ENCODE measurements around the gene ZNF740. TPM values are rescaled to one million over a fixed set of nuclear protein-coding genes. Genes with fewer than 3 reads are reported as not detected.
A peak's percentile ranks its signal among the peaks of the same experiment; 100 is the strongest.

ZNF740 gene
- total and polyA plus RNA-seq, 2 of the 8 experiments (the other 6 are each of a cell fraction or from before 2014, with no cell fraction given) = 8.2 to 40.0 TPM

DNA sequence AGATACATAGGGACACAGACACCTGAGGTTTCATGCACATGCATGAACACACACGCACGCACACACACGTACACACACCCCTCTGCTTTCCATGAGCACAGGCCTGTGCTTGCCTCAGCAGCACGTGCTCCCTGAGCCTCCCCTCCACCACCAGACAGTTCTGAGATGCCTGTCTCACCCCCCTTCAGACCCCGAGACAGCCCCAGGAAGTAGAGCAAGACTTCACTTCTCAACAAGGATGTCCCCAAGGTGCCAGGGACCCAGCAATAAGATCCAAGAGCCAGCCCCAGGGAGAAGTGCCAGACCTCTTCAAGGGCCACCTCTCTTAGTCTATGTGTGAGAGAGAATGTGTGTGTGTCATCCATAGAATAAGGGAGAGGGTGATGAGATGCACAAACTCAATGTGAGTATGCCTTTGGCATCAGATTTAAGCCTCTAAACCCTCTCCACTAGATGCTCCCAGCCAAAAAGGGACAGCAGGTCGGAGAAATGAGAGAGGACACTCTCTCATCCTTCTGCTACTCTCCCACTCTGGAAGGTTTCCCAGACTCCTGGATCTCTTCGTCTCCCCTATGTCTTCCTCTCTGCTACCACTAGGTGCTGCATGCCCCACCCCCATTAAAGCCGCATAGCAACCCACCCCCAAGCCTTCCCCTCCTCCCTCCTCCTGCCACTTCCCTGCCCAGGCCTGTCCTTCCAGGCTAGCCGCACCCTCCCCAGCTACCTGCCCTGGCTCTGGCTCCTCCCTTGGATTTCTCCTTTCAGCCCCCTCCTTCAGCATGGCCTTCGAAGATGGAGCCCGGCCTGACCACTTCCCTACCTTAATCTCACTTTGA is 43.8 kb downstream of the ZNF740 start:
- DNase-seq (ENCODE audit: low read depth in 1 of 2, low spot score in 2 of 2) (peak in 1 of 2 experiments; percentile 74), FAIRE-seq (no peak)
- Histone ChIP-seq H2AK5ac (ENCODE audit: low read depth, low read length) (peak overlapping the region; percentile 96), H2BK5ac (ENCODE audit: low read depth, low read length) (peak overlapping the region; percentile 91; the same call in 1 of the 2 replicates), H2BK20ac (ENCODE audit: low read length) (peak overlapping the region; percentile 100), H2BK120ac (replicated peaks; ENCODE audit: low read depth, low read length) (peak overlapping the region; percentile 98), H3K4me1 (replicated peaks in 1 of 4; ENCODE audit: control insufficient read depth in 3 of 4, insufficient read depth in 4 of 4, low read length in 3 of 4) (peaks cover 33 to 51% (median 37%) of the 10 kb centered on the region in 4 experiments), H4K8ac (ENCODE audit: extremely low read depth, insufficient read depth, low read length) (peak overlapping the region; percentile 47; the same call in 1 of the 2 replicates), H4K20me1 (replicated peaks in 1 of 2; ENCODE audit: control insufficient read depth in 1 of 2, insufficient read depth in 2 of 2, low read length in 2 of 2) (peaks cover 0 to 3% of the 10 kb centered on the region in 2 experiments), H3K9ac (replicated peaks in 1 of 4; ENCODE audit: extremely low read depth in 1 of 4, low read depth in 3 of 4, low read length in 3 of 4) (no peak overlapping the region; a peak in 2 of 7 replicates), H3K36me3 (ENCODE audit: control insufficient read depth in 2 of 4, insufficient read depth in 4 of 4, low read length in 3 of 4) (no peaks in the 10 kb centered on the region; a peak in 1 of 8 replicates), H3K27ac (ENCODE audit: low read depth, low read length) (no peak overlapping the region), H3K79me2 (ENCODE audit: control insufficient read depth in 1 of 2, insufficient read depth in 2 of 2, low read length in 2 of 2) (peaks cover 4 to 6% of the 10 kb centered on the region in 2 experiments; a peak in 3 of 4 replicates), H3K79me1 (ENCODE audit: low read depth, low read length) (peaks cover 4% of the 10 kb centered on the region), H4K91ac (replicated peaks; ENCODE audit: insufficient read length, low read length) (peak overlapping the region; percentile 99), H3K23me2 (ENCODE audit: low read depth, low read length) (peaks cover 20% of the 10 kb centered on the region), H2BK12ac (ENCODE audit: low read depth, low read length) (peak overlapping the region; percentile 99; the same call in 1 of the 2 replicates), H3K27me3 (replicated peaks in 1 of 4; ENCODE audit: control insufficient read depth in 3 of 4, extremely low read depth in 1 of 4, insufficient read depth in 3 of 4, low read length in 3 of 4) (peaks cover 0 to 3% (median 0%) of the 10 kb centered on the region in 4 experiments; a peak in 1 of 7 replicates), H2AFZ (ENCODE audit: low read length) (no peak overlapping the region), H3K4me2 (ENCODE audit: insufficient read depth in 1 of 2, low read depth in 2 of 2, low read length in 2 of 2) (peak overlapping the region; percentile 99 to 100), H3K18ac (ENCODE audit: extremely low read depth, low read length) (peak overlapping the region; percentile 98), H4K5ac (ENCODE audit: insufficient read length, low read depth, low read length) (peak overlapping the region; percentile 92), H3K14ac (ENCODE audit: insufficient read length) (no peak overlapping the region), H2BK15ac (ENCODE audit: low read length) (peak overlapping the region; percentile 100), H3K9me3 (ENCODE audit: insufficient read depth in 2 of 2, low read depth in 1 of 2, low read length in 1 of 2) (no peaks in the 10 kb centered on the region), H3K23ac (ENCODE audit: insufficient read length) (no peak overlapping the region), H3K56ac (replicated peaks; ENCODE audit: insufficient read length, low read depth, low read length) (peak overlapping the region; percentile 72), H3K4ac (replicated peaks; ENCODE audit: insufficient read length, low read depth, low read length) (peak overlapping the region; percentile 100), H3K4me3 (ENCODE audit: extremely low read depth in 1 of 4, insufficient read depth in 2 of 4, low read depth in 3 of 4, low read length in 4 of 4) (peak overlapping the region in 3 of 4 experiments; percentile 1 to 89 (median 10); a peak in 2 of 8 replicates)
- 48% methylated on average over 10 of the region's 11 CpGs; no CpG with 5 or more reads in 1 of the 2 experiments for WGBS, 2 experiments (ENCODE audit: extremely low coverage in 1 of 2, insufficient coverage in 1 of 2, insufficient read length in 1 of 2, insufficient replicate concordance in 2 of 2, low coverage in 1 of 2, low lambda C conversion rate in 2 of 2, missing lambda C conversion rate in 1 of 2)
- ChIA-PET POLR2A (ENCODE audit: partially characterized antibody) (interaction anchor here (0.8 to 13.6 kb wide), 10 partner anchors 5 to 97 kb away, joined by 3 to 151 read pairs (median 4); partner anchors contain the start of genes AAAS and RARG), CTCF (ENCODE audit: partially characterized antibody) (interaction anchor here (0.6 to 22.3 kb wide), 13 partner anchors 8 to 80 kb away, joined by 3 to 654 read pairs (median 6); partner anchors contain the start of genes ESPL1 and RARG)
- TF ChIP-seq SRF (IDR thresholded peaks at IDR 0.05; ENCODE audit: low read depth, low read length) (no peak), RAD21 (IDR thresholded peaks at IDR 0.05 in 1 of 2, conservative IDR thresholded peaks at IDR 0.05 in 1 of 2; ENCODE audit: low read depth in 2 of 2, low read length in 2 of 2) (peak; percentile 10 to 44; a peak in 3 of 4 replicates), BACH1 (IDR thresholded peaks at IDR 0.05; ENCODE audit: low read length) (no peak), RBBP5 (IDR thresholded peaks at IDR 0.05; ENCODE audit: borderline replicate concordance, low read depth, low read length) (no peak), EGR1 (IDR thresholded peaks at IDR 0.05; ENCODE audit: borderline replicate concordance, low read depth, low read length) (peak; percentile 62; the same call in 1 of the 2 replicates), SP1 (IDR thresholded peaks at IDR 0.05; ENCODE audit: low read depth, low read length) (peak; percentile 61; the same call in 1 of the 2 replicates), SUZ12 (IDR thresholded peaks at IDR 0.05; ENCODE audit: low read length) (no peak), PHF8 (conservative IDR thresholded peaks at IDR 0.05; ENCODE audit: low read depth, low read length) (no peak), RXRA (IDR thresholded peaks at IDR 0.05; ENCODE audit: insufficient read depth, low read depth, low read length) (no peak), JUND (IDR thresholded peaks at IDR 0.05; ENCODE audit: low read length) (no peak), POU5F1 (IDR thresholded peaks at IDR 0.05; ENCODE audit: low read depth, low read length) (no peak)
